Tibial nerve (tissue), 4 donors: ENCODE data around the gene ARFGAP1. TPM values are rescaled to one million over a fixed set of nuclear protein-coding genes. Genes with fewer than 3 reads are reported as not detected.
A peak's percentile ranks its signal among the peaks of the same experiment; 100 is the strongest.

Experiments used
- DNase-seq, 2 donors: peaks; one replicate each; pipeline ENCODE4 v3.0.0-alpha.2; 2019; ENCODE audit warnings: low spot score in 2 of 2
- H3K27ac ChIP-seq, 4 donors: fragments of 200-600 bp; sonication (generic) in 3 of 4; one replicate each; pipeline ENCODE4 v1.5.1; 2017 to 2019; ENCODE audit warnings: mild to moderate bottlenecking in 1 of 4
- H3K27me3 ChIP-seq, 2 donors: fragments of 200-600 bp; sonication (generic) in 1 of 2; one replicate each; pipeline versions ENCODE4 v1.5.1 to v1.6.0; 2017 to 2019
- H3K36me3 ChIP-seq, 3 donors: fragments of 200-600 bp; sonication (generic); one replicate each; pipeline ENCODE4 v1.5.1; 2018 to 2019
- H3K4me1 ChIP-seq, 4 donors: fragments of 200-600 bp; sonication (generic) in 3 of 4; one replicate each; pipeline ENCODE4 v1.5.1; 2017 to 2019
- H3K4me3 ChIP-seq, 4 donors: fragments of 200-600 bp; sonication (generic) in 3 of 4; one replicate each; pipeline ENCODE4 v1.5.1; 2017 to 2019; ENCODE audit warnings: mild to moderate bottlenecking in 1 of 4, moderate library complexity in 1 of 4
- H3K9me3 ChIP-seq, 4 donors: fragments of 200-600 bp; sonication (generic) in 3 of 4; one replicate each; pipeline ENCODE4 v1.5.1; 2017 to 2019
- EP300 ChIP-seq, 2 donors: sonication (generic); formaldehyde crosslinking; IDR thresholded peaks; one replicate each; pipeline ENCODE4 v1.6.1; 2017; ENCODE audit warnings: antibody characterized with exemption in 2 of 2, mild to moderate bottlenecking in 1 of 2
- POLR2A ChIP-seq, 2 donors: fragments of 450-650 bp; IDR thresholded peaks; one replicate each; pipeline ENCODE4 v1.6.1; 2017; ENCODE audit warnings: antibody characterized with exemption in 2 of 2, mild to moderate bottlenecking in 2 of 2, moderate library complexity in 2 of 2
- WGBS, 2 donors: methylation state at CpG; one replicate each; pipeline ENCODE4 v1.1.5; 2018; 5-methylcytosine and 5-hydroxymethylcytosine counted together
- total RNA-seq, 4 donors: library from RNA; depleted of rRNA; stranded (reverse); fragments of >200 nt; gene quantifications; one replicate each; pipeline ENCODE4 v1.1.0, GENCODE V29; 2016
- TF ChIP-seq, protein P1 (sequence below), 5 experiments: fragments of 200-600 bp in 3 of 5; fragments of 450-650 bp in 2 of 5; sonication (generic) in 3 of 5; IDR thresholded peaks; one replicate each; pipeline ENCODE4 v1.5.1; 2016 to 2019; ENCODE audit warnings: antibody characterized with exemption in 5 of 5, mild to moderate bottlenecking in 3 of 5, moderate library complexity in 2 of 5

The ARFGAP1 gene
- total RNA-seq, 4 donors from 2014 or later = 55.3 to 124 (median 68.6) TPM

DNA sequence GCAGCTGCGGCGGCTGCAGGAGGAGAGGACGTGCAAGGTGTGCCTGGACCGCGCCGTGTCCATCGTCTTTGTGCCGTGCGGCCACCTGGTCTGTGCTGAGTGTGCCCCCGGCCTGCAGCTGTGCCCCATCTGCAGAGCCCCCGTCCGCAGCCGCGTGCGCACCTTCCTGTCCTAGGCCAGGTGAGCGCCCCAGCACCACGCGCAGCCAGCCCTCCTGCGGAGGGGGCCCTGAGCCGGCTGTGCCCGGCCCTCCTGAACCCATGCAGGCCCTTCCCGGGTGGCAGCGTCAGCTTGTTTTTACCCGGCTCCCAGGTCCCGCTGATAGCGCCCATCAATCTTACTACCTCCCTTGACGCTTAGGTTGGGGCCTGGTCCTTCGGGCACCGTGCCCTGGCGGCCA lies 33.2 kb upstream of the ARFGAP1 start:
- no peak for DNase-seq
- H3K27ac ChIP-seq = peak overlapping the region in 1 of 4 donors; percentile 85
- no peak for TF ChIP-seq EP300 (IDR thresholded peaks at IDR 0.05)
- TF ChIP-seq, protein P1, sequence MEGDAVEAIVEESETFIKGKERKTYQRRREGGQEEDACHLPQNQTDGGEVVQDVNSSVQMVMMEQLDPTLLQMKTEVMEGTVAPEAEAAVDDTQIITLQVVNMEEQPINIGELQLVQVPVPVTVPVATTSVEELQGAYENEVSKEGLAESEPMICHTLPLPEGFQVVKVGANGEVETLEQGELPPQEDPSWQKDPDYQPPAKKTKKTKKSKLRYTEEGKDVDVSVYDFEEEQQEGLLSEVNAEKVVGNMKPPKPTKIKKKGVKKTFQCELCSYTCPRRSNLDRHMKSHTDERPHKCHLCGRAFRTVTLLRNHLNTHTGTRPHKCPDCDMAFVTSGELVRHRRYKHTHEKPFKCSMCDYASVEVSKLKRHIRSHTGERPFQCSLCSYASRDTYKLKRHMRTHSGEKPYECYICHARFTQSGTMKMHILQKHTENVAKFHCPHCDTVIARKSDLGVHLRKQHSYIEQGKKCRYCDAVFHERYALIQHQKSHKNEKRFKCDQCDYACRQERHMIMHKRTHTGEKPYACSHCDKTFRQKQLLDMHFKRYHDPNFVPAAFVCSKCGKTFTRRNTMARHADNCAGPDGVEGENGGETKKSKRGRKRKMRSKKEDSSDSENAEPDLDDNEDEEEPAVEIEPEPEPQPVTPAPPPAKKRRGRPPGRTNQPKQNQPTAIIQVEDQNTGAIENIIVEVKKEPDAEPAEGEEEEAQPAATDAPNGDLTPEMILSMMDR (IDR thresholded peaks at IDR 0.05) = no peak
- no peak for TF ChIP-seq POLR2A (IDR thresholded peaks at IDR 0.05)
- 74 to 81% methylated on average over 16 to 21 of the region's 30 CpGs for WGBS, 2 donors
- no peaks in the 10 kb centered on the region for H3K36me3 ChIP-seq
- H3K9me3 ChIP-seq = no peaks in the 10 kb centered on the region
- H3K4me3 ChIP-seq = no peak overlapping the region
- peaks cover 0 to 13% (median 0%) of the 10 kb centered on the region in 4 donors for H3K4me1 ChIP-seq
- H3K27me3 ChIP-seq = no peaks in the 10 kb centered on the region

DNA sequence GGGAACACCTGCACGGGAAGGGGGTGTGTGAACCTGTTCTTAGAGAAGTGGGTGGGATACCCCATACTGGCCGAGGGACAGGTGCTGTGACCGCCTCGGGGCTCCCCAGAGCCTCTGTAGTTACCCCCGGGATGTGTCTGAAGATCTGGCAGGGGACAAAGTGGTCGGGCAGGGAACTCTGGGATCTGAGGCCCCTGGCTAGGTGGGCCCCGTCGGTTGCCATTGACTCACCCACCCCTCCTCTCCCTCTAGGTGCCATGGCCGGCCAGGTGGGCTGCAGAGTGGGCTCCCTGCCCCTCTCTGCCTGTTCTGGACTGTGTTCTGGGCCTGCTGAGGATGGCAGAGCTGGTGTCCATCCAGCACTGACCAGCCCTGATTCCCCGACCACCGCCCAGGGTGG lies 32.6 kb upstream of the ARFGAP1 start:
- H3K4me1 ChIP-seq = peaks cover 0 to 13% (median 0%) of the 10 kb centered on the region in 4 donors
- H3K27me3 ChIP-seq = no peaks in the 10 kb centered on the region
- no peak for TF ChIP-seq EP300 (IDR thresholded peaks at IDR 0.05)
- TF ChIP-seq POLR2A (IDR thresholded peaks at IDR 0.05) = no peak
- TF ChIP-seq, protein P1 (IDR thresholded peaks at IDR 0.05) = no peak
- H3K27ac ChIP-seq = no peak overlapping the region
- no peak overlapping the region for H3K4me3 ChIP-seq
- 72% methylated on average over 8 to 10 of the region's 11 CpGs for WGBS, 2 donors
- H3K36me3 ChIP-seq = no peaks in the 10 kb centered on the region
- H3K9me3 ChIP-seq = no peaks in the 10 kb centered on the region
- DNase-seq = no peak

DNA sequence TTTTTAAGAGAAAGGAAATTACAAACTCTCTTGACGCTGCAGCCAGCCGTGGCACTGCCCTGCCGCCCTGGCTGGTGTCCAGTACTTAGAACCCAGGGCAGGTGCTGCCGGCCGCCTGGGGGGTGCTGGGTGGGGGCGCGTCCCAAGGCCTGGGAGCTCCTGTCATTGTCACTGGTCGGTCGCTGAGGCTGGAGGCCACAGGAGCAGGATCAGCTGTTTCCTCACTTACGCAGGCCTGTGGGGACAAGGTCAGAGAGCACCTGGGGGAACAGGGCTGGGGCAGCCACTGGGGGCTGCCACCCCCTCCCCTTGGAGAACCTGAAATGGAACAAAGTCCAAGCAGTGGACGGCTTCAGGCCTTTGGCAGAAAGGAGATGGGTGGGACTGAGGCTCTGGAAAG lies 31.3 kb upstream of the ARFGAP1 start:
- Histone ChIP-seq H3K27me3 (no peaks in the 10 kb centered on the region), H3K4me1 (peaks cover 0 to 5% (median 0%) of the 10 kb centered on the region in 4 donors), H3K4me3 (no peak overlapping the region), H3K27ac (no peak overlapping the region), H3K36me3 (no peaks in the 10 kb centered on the region), H3K9me3 (no peaks in the 10 kb centered on the region)
- no peak for TF ChIP-seq EP300 (IDR thresholded peaks at IDR 0.05)
- TF ChIP-seq POLR2A (IDR thresholded peaks at IDR 0.05) = no peak
- TF ChIP-seq, protein P1 (IDR thresholded peaks at IDR 0.05) = no peak
- 44 to 46% methylated on average over 8 to 11 of the region's 11 CpGs for WGBS, 2 donors
- no peak for DNase-seq

DNA sequence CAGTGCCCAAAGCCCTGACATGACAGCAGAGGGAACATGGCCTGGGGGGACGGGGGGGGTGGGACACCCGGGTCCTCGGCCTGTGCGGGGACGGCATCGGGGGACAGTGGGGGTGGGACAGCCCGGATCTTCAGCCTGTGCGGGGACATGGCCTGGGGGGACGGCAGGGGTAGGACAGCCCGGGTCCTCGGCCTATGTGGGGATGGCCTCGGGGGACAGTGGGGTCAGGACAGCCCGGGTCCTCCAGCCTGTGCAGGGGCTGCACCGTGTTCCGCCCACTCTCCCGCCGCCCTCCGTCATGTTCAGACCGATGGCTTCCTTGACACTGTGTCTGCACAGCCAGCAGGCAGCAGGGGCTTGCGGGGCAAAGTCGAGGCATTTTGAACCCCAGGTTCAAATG lies 29.9 kb upstream of the ARFGAP1 start:
- TF ChIP-seq, protein P1 (IDR thresholded peaks at IDR 0.05) = no peak
- TF ChIP-seq POLR2A (IDR thresholded peaks at IDR 0.05) (no peak), EP300 (IDR thresholded peaks at IDR 0.05) (no peak)
- no peak for DNase-seq
- H3K4me3 ChIP-seq = no peak overlapping the region
- 84 to 87% methylated on average over 15 to 16 of the region's 21 CpGs for WGBS, 2 donors
- H3K27me3 ChIP-seq = peaks cover 0 to 5% of the 10 kb centered on the region in 2 donors
- H3K9me3 ChIP-seq = no peaks in the 10 kb centered on the region
- no peak overlapping the region for H3K27ac ChIP-seq
- no peaks in the 10 kb centered on the region for H3K36me3 ChIP-seq
- H3K4me1 ChIP-seq = peaks cover 0 to 10% (median 0%) of the 10 kb centered on the region in 4 donors

DNA sequence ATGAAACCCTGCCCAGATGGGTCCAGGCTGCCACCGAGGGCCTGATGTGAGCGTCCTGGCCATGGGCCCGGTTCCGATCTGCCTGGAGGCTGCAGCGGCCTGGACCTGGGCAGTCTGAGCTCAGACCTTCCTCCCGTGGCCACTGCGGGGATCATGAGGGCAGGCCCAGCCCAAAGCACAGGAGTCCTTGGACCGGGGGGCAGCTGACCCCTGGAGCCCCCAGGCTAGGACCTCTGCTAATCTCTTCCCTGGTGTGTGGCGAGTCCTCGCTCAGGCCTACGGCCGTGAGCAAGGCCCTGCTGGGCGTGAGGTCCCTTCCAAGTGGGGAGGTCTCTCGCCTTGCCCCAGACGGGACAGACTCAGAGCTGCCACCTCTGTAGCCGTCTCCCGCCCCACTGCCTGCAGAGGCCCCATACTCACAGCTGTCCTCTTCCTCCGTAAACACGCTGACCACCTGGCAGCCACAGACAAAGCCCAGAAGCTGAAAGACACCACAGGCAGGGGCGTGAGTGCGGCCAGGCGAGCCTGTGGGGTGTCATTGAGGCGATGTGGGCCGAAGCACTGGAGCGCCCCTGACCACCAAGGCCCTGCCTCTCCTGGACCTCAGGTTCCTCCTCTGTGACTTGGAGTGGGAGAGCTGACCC lies 28.9 kb upstream of the ARFGAP1 start:
- Histone ChIP-seq H3K4me3 (no peak overlapping the region), H3K27me3 (peaks cover 0 to 15% of the 10 kb centered on the region in 2 donors), H3K4me1 (peaks cover 0 to 5% (median 0%) of the 10 kb centered on the region in 4 donors), H3K9me3 (no peaks in the 10 kb centered on the region), H3K27ac (no peak overlapping the region), H3K36me3 (no peaks in the 10 kb centered on the region)
- no peak for TF ChIP-seq EP300 (IDR thresholded peaks at IDR 0.05)
- TF ChIP-seq, protein P1 (IDR thresholded peaks at IDR 0.05) = no peak
- no peak for DNase-seq
- 85 to 86% methylated on average over 12 to 20 of the region's 25 CpGs for WGBS, 2 donors
